ENCODE data around the gene CARNS1. TPM values are rescaled to one million over a fixed set of nuclear protein-coding genes. Genes with fewer than 3 reads are reported as not detected.

The CARNS1 gene
- total and polyA plus RNA-seq, 2 donors (not counting 1 experiment from before 2014, with no cell fraction given), result 0.05 to 0.17 TPM

DNA sequence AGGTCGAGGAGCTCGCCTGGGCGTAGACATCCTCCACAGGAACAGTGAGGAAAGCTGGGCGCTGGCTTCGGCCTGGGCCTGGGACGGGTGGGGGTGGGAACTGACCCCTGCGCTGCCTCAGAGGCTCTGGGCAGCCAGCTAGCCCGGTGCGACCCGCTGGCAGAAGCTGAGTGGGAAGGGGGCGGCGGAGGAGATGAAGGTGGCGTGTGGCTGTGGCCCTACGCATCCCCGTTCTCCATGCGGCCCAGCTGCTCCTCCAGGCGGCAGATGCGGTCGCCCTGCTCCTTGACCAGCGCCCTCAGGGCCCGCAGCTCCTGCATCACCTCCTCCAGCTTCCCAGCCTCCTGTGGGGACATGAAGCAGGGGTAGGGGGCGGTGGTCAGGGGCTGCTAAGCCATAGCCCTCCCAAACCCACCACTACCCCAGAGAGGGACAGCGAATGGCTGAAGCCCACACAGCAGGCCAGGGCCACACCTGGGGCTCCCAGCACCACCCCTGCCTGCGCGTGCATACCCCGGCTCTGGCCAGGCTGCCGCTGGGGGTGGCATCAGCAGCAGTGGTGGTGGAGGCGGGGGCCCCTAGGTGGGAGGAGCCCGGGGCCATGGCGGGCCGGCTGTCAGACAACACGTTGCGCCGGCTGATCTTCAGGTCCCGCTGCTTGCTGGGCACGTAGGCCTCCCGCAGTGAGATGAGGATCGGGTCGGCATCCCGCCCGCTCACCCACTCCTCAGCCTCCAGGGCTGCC, 22.9 kb downstream of the CARNS1 start:
- H3K27ac ChIP-seq (ENCODE audit: insufficient read depth, low read length), result no peak overlapping the region
- no peak overlapping the region for H2AFZ ChIP-seq (ENCODE audit: low read length)
- peaks cover 36% of the 10 kb centered on the region for H3K36me3 ChIP-seq (ENCODE audit: control insufficient read depth, insufficient read depth, low read length)
- no peak for TF ChIP-seq EZH2 (IDR thresholded peaks at IDR 0.05; ENCODE audit: low read length, missing control alignments)
- TF ChIP-seq, protein P1, sequence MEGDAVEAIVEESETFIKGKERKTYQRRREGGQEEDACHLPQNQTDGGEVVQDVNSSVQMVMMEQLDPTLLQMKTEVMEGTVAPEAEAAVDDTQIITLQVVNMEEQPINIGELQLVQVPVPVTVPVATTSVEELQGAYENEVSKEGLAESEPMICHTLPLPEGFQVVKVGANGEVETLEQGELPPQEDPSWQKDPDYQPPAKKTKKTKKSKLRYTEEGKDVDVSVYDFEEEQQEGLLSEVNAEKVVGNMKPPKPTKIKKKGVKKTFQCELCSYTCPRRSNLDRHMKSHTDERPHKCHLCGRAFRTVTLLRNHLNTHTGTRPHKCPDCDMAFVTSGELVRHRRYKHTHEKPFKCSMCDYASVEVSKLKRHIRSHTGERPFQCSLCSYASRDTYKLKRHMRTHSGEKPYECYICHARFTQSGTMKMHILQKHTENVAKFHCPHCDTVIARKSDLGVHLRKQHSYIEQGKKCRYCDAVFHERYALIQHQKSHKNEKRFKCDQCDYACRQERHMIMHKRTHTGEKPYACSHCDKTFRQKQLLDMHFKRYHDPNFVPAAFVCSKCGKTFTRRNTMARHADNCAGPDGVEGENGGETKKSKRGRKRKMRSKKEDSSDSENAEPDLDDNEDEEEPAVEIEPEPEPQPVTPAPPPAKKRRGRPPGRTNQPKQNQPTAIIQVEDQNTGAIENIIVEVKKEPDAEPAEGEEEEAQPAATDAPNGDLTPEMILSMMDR (conservative IDR thresholded peaks at IDR 0.05 in 1 of 2, IDR thresholded peaks at IDR 0.05 in 1 of 2; ENCODE audit: low read depth in 1 of 2, low read length in 2 of 2), result no peak
- no peaks in the 10 kb centered on the region for H3K27me3 ChIP-seq (ENCODE audit: control insufficient read depth, insufficient read depth, low read length)
- peaks cover 3% of the 10 kb centered on the region for H3K4me1 ChIP-seq (ENCODE audit: control insufficient read depth, extremely low read depth, insufficient read depth, low read length)
- peaks cover 11% of the 10 kb centered on the region for H3K79me2 ChIP-seq (ENCODE audit: control insufficient read depth, insufficient read depth, low read length)
- no peaks in the 10 kb centered on the region for H4K20me1 ChIP-seq (ENCODE audit: control insufficient read depth, extremely low read depth, insufficient read depth, low read length)
- no peak overlapping the region for H3K4me2 ChIP-seq (ENCODE audit: extremely low read depth, insufficient read depth, low read length)
- no peak overlapping the region for H3K4me3 ChIP-seq (replicated peaks in 1 of 4; ENCODE audit: control extremely low read depth in 1 of 4, insufficient read depth in 1 of 4, low read depth in 3 of 4, low read length in 4 of 4)
- no peak for DNase-seq (ENCODE audit: low read depth in 2 of 2)
- H3K9me3 ChIP-seq (ENCODE audit: control insufficient read depth, insufficient read depth, low read depth, low read length), result no peaks in the 10 kb centered on the region
- H3K9ac ChIP-seq (ENCODE audit: insufficient read depth, low read length), result no peak overlapping the region

DNA sequence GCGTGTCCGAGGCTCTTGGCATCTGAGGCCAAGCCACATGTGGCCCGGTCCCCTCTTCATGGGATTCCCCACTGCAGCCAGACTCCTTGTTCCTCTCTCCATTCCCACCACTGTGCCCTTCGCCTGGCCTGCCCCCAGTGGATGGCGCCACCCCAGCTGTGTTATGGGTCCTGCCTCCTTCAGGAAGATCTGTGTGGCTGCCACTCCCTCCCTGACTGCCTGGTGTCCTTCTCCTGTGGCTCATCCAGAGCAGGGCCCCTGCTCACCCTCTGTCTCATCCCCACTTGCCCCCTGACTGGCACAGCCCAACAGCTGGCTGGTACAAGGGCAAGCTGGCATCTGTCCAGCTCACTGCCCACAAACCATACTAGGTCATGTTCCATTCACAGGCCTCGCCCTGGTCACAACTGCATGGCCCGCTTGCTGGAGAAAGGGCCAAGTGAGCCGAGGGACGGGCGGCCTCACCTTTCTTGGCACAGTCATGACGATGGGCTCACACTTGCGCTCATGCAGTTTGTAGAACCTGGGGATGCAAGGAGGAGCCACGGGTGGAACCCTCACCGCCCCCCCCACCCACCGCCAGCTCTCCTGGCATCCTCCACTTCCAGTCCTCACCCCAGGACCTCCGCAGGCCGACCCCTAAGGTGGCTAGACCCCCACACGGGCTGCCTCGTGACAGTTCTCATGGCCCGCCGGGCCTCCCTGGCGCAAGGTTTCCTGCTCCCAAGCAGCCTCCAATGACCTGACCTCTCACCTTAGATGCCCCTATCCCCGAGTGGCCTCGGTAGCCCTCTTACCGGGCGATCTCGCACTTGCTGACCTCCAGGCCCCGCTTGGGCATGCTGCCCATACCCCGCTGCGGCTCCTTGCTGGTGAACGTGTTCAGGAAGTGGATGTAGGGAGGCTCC, 24.1 kb downstream of the CARNS1 start:
- Histone ChIP-seq H3K36me3 (ENCODE audit: control insufficient read depth, insufficient read depth, low read length) (peaks cover 29% of the 10 kb centered on the region), H3K9ac (ENCODE audit: insufficient read depth, low read length) (no peak overlapping the region), H3K9me3 (ENCODE audit: control insufficient read depth, insufficient read depth, low read depth, low read length) (no peaks in the 10 kb centered on the region), H3K4me1 (ENCODE audit: control insufficient read depth, extremely low read depth, insufficient read depth, low read length) (peaks cover 3% of the 10 kb centered on the region), H3K27me3 (ENCODE audit: control insufficient read depth, insufficient read depth, low read length) (no peaks in the 10 kb centered on the region), H3K4me2 (ENCODE audit: extremely low read depth, insufficient read depth, low read length) (no peak overlapping the region), H4K20me1 (ENCODE audit: control insufficient read depth, extremely low read depth, insufficient read depth, low read length) (no peaks in the 10 kb centered on the region), H3K4me3 (replicated peaks in 1 of 4; ENCODE audit: control extremely low read depth in 1 of 4, insufficient read depth in 1 of 4, low read depth in 3 of 4, low read length in 4 of 4) (no peak overlapping the region), H2AFZ (ENCODE audit: low read length) (no peak overlapping the region), H3K79me2 (ENCODE audit: control insufficient read depth, insufficient read depth, low read length) (peaks cover 11% of the 10 kb centered on the region), H3K27ac (ENCODE audit: insufficient read depth, low read length) (no peak overlapping the region)
- peak in 1 of 2 donors; percentile 14 for DNase-seq (ENCODE audit: low read depth in 2 of 2)
- TF ChIP-seq, protein P1 (conservative IDR thresholded peaks at IDR 0.05 in 1 of 2, IDR thresholded peaks at IDR 0.05 in 1 of 2; ENCODE audit: low read depth in 1 of 2, low read length in 2 of 2), result peak in 1 of 2 donors; percentile 12
- no peak for TF ChIP-seq EZH2 (IDR thresholded peaks at IDR 0.05; ENCODE audit: low read length, missing control alignments)

Data from fibroblast of lung (primary cell).